Peyer's patch (tissue), 4 donors: ENCODE measurements around the gene CDH11. TPM values are rescaled to one million over a fixed set of nuclear protein-coding genes. Genes with fewer than 3 reads are reported as not detected.
A peak's percentile ranks its signal among the peaks of the same experiment; 100 is the strongest.

Source experiments
- DNase-seq, 3 donors: peaks; one replicate each; pipeline ENCODE4 v3.0.0-alpha.2; 2017 to 2019
- H3K27ac ChIP-seq, 4 donors: fragments of 200-600 bp; sonication (generic); one replicate each; pipeline ENCODE4 v1.5.1; 2016 to 2019
- H3K27me3 ChIP-seq, 2 donors: fragments of 200-600 bp; sonication (generic); one replicate each; pipeline ENCODE4 v1.5.1; 2019
- H3K36me3 ChIP-seq, 3 donors: fragments of 200-600 bp; sonication (generic); one replicate each; pipeline ENCODE4 v1.5.1; 2016 to 2019
- H3K4me1 ChIP-seq, 4 donors: fragments of 200-600 bp; sonication (generic); one replicate each; pipeline ENCODE4 v1.5.1; 2016 to 2019
- H3K4me3 ChIP-seq, 4 donors: fragments of 200-600 bp; sonication (generic); 1 replicate in 3 of 4; 2 replicates in 1 of 4; pipeline ENCODE4 v1.5.1; 2016 to 2019; ENCODE audit warnings: mild to moderate bottlenecking in 1 of 4
- H3K9me3 ChIP-seq, 4 donors: fragments of 200-600 bp; sonication (generic); one replicate each; pipeline ENCODE4 v1.5.1; 2016 to 2019; ENCODE audit warnings: mild to moderate bottlenecking in 1 of 4
- CTCF ChIP-seq, 6 experiments: fragments of 450-650 bp in 4 of 6; fragments of 200-600 bp in 2 of 6; sonication (generic) in 1 of 6; IDR thresholded peaks; one replicate each; pipeline ENCODE4 v1.5.1; 2017 to 2019; ENCODE audit warnings: antibody characterized with exemption in 6 of 6, mild to moderate bottlenecking in 3 of 6, moderate library complexity in 1 of 6
- POLR2A ChIP-seq, 2 donors: fragments of 450-650 bp; IDR thresholded peaks; one replicate each; pipeline ENCODE4 v1.5.1; 2017; ENCODE audit warnings: antibody characterized with exemption in 2 of 2, mild to moderate bottlenecking in 2 of 2, moderate library complexity in 2 of 2
- total RNA-seq, 4 donors: library from RNA; depleted of rRNA; stranded (reverse); fragments of >200 nt; gene quantifications; one replicate each; pipeline ENCODE4 v1.1.0, GENCODE V29; 2016

The CDH11 gene
- total RNA-seq, 4 donors from 2014 or later: 2.1 to 16.5 (median 4.9) TPM

- no peak for TF ChIP-seq CTCF (IDR thresholded peaks at IDR 0.05)
- no peak for TF ChIP-seq POLR2A (IDR thresholded peaks at IDR 0.05)
- no peaks in the 10 kb centered on the region for H3K9me3 ChIP-seq
- no peak for DNase-seq
Observed at GRCh38 chr16:65075877-65076276, 46.0 kb downstream of the CDH11 start.

GRCh38 chr16:65071433-65072311 lies 50.2 kb downstream of the CDH11 start:
- peak overlapping the region in 3 of 4 donors; percentile 25 to 75 (median 39) for H3K27ac ChIP-seq
- no peaks in the 10 kb centered on the region for H3K27me3 ChIP-seq
- no peaks in the 10 kb centered on the region for H3K36me3 ChIP-seq
- peak in 1 of 3 donors; percentile 47 for DNase-seq
- no peak overlapping the region for H3K4me3 ChIP-seq
- no peaks in the 10 kb centered on the region for H3K4me1 ChIP-seq
- H3K9me3 ChIP-seq: no peaks in the 10 kb centered on the region
- no peak for TF ChIP-seq CTCF (IDR thresholded peaks at IDR 0.05)
- no peak for TF ChIP-seq POLR2A (IDR thresholded peaks at IDR 0.05)

More at GRCh38 chr16:65075877-65076276, 46.0 kb downstream of the CDH11 start:
- Histone ChIP-seq H3K4me3 (no peak overlapping the region), H3K27me3 (no peaks in the 10 kb centered on the region), H3K4me1 (no peaks in the 10 kb centered on the region), H3K27ac (no peak overlapping the region), H3K36me3 (no peaks in the 10 kb centered on the region)

DNA sequence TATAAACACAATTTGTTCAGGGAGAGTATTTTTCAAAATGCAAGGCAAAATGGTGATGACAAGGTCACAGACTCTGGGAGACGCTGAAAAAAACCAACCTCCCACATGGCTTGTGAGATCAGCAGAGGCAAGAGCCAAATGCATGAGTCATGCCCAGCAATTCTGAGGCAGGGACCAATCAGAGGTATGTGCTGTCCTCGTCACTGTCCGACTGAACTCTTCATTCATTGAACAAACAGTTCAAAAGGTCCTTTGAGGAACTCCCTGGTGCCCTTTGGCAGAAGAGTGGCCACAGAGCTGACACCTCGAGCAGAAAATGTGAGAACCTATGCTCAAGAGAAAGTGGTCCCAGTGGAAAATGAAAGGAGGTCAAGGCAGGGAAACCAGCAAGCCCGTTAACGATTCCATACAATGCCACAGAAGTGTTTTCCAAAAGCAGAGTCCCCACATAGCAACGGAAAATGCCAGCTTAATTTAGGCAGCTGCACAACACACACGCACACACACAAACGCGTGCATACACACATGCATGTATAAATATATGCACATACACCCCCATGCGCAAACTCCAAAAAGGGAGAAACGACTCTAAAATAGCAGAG lies 50.9 kb downstream of the CDH11 start:
- Histone ChIP-seq H3K4me1 (no peaks in the 10 kb centered on the region), H3K4me3 (no peak overlapping the region), H3K36me3 (no peaks in the 10 kb centered on the region), H3K27me3 (no peaks in the 10 kb centered on the region), H3K9me3 (no peaks in the 10 kb centered on the region), H3K27ac (peak overlapping the region in 3 of 4 donors; percentile 25 to 75 (median 39))
- TF ChIP-seq CTCF (IDR thresholded peaks at IDR 0.05): no peak
- no peak for TF ChIP-seq POLR2A (IDR thresholded peaks at IDR 0.05)
- DNase-seq: peak in 1 of 3 donors; percentile 56

DNA sequence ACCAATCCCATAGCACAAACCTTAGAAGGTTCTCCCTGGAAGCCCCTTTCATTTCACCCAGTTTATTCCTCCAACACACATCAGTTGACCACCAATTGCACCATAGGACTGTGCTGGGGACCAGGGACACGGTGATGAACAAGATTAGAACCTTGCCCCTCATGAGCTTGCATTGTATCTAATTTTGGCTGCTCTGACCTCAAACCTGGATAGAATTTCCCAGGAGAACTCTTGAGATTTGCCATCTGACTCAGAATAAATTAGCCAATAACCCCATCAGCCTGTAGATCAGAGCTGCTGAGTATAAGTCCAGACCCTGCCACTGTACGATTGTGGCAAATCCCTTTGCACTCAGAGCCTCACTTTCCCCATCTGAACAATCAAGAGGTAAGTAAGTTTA lies 52.1 kb downstream of the CDH11 start:
- TF ChIP-seq POLR2A (IDR thresholded peaks at IDR 0.05) (no peak), CTCF (IDR thresholded peaks at IDR 0.05) (no peak)
- no peaks in the 10 kb centered on the region for H3K36me3 ChIP-seq
- no peak for DNase-seq
- no peak overlapping the region for H3K4me3 ChIP-seq
- H3K27ac ChIP-seq: no peak overlapping the region
- H3K4me1 ChIP-seq: no peaks in the 10 kb centered on the region
- no peaks in the 10 kb centered on the region for H3K27me3 ChIP-seq
- H3K9me3 ChIP-seq: no peaks in the 10 kb centered on the region

- Histone ChIP-seq H3K27ac (no peak overlapping the region), H3K4me3 (no peak overlapping the region), H3K36me3 (no peaks in the 10 kb centered on the region), H3K4me1 (no peaks in the 10 kb centered on the region), H3K9me3 (no peaks in the 10 kb centered on the region), H3K27me3 (no peaks in the 10 kb centered on the region)
- no peak for DNase-seq
- TF ChIP-seq POLR2A (IDR thresholded peaks at IDR 0.05) (no peak), CTCF (IDR thresholded peaks at IDR 0.05) (no peak)
Observed at GRCh38 chr16:65069065-65069464, 52.8 kb downstream of the CDH11 start.
